CMK (cell line): ENCODE results near the gene NELFE.
"Not testable (repeated sequence)": the region's sequence is repeated elsewhere in the genome, so short reads cannot be mapped to it uniquely, and the experiment has no call there.

ENCODE experiments used
- DNase-seq: peaks from one replicate; pipeline ENCODE4 v3.0.0-alpha.2; 2010; ENCODE audit warnings: low read depth

The NELFE gene

DNA sequence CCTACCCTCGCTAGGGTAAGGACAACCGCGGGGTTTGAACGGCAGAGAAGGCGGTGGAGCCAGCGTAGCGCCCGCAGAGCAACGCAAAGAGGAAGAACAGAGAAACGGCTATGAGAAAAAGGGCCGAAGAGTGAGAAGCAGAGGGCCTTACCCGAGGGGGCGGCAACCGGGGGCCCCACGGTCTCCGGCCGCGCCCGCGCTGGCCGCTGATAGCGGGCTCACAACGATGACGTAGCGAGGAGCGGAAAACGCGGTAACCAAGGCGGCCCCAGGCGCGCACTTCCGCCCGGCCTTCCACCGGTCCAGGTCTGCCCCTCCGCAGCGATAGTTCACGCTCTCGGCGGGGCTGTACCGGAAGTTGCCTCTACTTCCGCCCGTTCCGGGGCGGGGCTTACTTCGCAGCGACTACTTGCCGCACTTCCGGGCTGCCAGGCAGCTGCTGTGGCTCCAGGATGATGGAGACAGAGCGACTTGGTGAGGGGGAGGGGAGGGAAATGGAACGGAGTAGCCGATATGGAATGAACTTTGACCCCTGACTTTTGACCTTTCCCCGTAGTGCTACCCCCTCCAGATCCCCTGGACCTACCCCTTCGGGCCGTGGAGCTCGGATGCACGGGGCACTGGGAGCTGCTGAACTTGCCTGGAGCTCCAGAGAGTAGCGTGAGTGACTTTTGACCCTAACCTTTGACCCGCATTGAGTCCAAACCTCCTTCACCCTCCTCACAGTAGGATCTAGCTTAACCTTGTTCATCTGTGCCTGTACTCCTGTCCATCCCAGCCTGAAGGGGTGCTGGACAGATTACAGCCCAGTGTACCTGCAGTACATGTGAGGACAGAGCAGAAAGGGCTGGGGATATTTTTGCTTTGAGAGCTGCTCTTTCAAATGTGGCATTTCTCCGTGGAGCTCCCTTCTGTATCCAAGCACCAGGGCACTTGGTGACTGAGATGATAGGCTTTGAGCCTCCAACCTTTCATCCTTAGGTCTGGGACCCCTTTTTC lies at the start of gene NELFE, which contains the start of gene SKIC2:
TSS of gene NELFE (minus strand) at position 231 of the 999 bp plus-strand sequence. CDS start 525 bp downstream, outside the sequence.
TSS of gene SKIC2 (plus strand) at position 435 of the 999 bp plus-strand sequence. CDS start at position 453, 18 bp downstream.
- DNase-seq, result peak; percentile 96

DNA sequence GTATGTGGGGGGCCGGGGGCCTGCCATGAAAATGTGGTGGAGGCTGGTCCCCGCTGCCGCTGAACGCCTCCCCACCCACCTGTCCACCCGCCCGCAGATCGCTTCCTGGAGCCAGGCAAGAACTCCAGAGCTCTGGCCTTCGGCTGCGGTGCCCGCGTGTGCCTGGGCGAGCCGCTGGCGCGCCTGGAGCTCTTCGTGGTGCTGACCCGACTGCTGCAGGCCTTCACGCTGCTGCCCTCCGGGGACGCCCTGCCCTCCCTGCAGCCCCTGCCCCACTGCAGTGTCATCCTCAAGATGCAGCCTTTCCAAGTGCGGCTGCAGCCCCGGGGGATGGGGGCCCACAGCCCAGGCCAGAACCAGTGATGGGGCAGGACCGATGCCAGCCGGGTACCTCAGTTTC lies 49.3 kb upstream of the NELFE start:
- not testable (repeated sequence) for DNase-seq

DNA sequence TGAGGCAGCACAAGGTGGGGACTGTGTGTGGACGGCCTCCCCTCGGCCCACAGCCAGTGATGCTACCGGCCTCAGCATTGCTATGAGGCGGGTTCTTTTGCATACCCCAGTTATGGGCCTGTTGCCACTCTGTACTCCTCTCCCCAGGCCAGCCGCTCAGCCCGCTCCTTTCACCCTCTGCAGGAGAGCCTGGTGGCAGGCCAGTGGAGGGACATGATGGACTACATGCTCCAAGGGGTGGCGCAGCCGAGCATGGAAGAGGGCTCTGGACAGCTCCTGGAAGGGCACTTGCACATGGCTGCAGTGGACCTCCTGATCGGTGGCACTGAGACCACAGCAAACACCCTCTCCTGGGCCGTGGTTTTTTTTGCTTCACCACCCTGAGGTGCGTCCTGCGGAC lies 48.3 kb upstream of the NELFE start:
- DNase-seq, result not testable (repeated sequence)

- DNase-seq, result not testable (repeated sequence)
These were observed 47.3 kb upstream of the NELFE start for GRCh38 chr6:32005991-32006529.

DNA sequence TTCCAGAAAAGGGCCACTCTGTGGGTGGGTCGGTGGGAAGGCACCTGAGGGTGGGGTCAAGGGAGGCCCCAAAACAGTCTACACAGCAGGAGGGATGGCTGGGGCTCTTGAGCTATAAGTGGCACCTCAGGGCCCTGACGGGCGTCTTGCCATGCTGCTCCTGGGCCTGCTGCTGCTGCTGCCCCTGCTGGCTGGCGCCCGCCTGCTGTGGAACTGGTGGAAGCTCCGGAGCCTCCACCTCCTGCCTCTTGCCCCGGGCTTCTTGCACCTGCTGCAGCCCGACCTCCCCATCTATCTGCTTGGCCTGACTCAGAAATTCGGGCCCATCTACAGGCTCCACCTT lies 46.7 kb upstream of the NELFE start:
- not testable (repeated sequence) for DNase-seq

GRCh38 chr6:32004864-32005537 lies 46.2 kb upstream of the NELFE start:
- DNase-seq, result not testable (repeated sequence)

GRCh38 chr6:32004393-32004792 lies 45.6 kb upstream of the NELFE start:
- not testable (repeated sequence) for DNase-seq

- DNase-seq, result not testable (repeated sequence)
These were observed 44.5 kb upstream of the NELFE start for GRCh38 chr6:32003301-32003700.

- DNase-seq, result not testable (repeated sequence)
These were observed 43.9 kb upstream of the NELFE start for GRCh38 chr6:32002546-32003268.

DNA sequence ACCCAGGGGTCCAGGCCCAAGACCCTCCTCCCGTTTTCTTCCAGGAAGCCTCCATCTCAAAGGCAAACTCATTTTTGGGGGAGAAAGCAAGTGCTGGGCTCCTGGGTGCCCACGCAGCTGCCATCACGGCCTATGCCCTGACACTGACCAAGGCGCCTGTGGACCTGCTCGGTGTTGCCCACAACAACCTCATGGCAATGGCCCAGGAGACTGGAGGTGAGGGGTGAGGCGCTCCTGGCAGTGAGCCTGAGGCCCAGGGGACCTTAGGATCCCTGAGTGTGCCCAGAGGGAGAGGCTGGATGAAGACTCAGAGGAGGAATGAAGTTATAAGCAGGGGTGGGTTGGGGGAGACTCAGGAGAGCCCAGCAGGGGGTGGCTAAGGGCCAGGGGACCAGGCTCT lies 37.6 kb upstream of the NELFE start:
- DNase-seq, result not testable (repeated sequence)

GRCh38 chr6:31994421-31994820 lies 35.6 kb upstream of the NELFE start:
- not testable (repeated sequence) for DNase-seq

DNA sequence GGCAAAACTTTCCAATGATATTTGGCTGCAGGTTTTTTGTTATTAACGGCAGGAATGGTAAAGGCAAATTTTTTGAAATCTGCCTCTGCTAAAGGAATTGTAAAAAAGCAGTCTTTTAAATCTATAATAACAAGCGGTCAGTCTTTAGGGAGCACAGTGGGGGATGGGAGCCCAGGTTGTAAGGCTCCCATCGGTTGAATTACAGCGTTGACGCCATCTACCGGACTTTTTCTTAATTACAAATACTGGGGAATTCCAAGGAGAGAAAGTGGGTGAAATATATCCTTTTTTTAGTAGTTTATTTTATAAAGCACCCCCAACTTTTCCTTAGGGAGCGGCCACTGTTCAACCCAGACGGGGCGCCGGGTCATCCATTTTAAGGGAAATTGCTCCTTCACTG lies 30.6 kb upstream of the NELFE start:
- DNase-seq, result not testable (repeated sequence)

GRCh38 chr6:31981744-31982143 lies 23.0 kb upstream of the NELFE start, which contains the start of gene C4A:
TSS of gene C4A (plus strand) at chr6:31982057. CDS start at chr6:31982108, 51 bp downstream.
- not testable (repeated sequence) for DNase-seq

DNA sequence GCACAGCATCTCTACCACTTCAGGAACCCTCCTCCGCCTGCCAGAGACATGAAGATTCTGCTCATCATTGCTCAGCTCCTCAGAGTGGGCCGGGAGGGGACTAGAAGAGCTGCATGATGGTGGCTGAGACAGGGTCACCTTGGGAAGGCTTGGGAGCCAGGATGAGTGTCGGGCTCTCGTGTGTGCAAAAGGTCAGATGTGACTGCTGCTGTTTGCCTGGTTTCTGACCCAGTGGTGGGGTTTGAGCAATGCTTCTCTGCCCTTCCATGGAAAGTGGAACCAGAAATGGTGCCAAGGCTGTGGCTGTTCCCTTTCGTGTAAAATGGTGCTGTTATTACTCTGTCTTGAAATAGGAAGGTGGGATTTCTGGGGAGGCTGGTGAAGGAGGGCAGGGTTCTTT lies 22.2 kb upstream of the NELFE start:
- DNase-seq, result not testable (repeated sequence)

DNA sequence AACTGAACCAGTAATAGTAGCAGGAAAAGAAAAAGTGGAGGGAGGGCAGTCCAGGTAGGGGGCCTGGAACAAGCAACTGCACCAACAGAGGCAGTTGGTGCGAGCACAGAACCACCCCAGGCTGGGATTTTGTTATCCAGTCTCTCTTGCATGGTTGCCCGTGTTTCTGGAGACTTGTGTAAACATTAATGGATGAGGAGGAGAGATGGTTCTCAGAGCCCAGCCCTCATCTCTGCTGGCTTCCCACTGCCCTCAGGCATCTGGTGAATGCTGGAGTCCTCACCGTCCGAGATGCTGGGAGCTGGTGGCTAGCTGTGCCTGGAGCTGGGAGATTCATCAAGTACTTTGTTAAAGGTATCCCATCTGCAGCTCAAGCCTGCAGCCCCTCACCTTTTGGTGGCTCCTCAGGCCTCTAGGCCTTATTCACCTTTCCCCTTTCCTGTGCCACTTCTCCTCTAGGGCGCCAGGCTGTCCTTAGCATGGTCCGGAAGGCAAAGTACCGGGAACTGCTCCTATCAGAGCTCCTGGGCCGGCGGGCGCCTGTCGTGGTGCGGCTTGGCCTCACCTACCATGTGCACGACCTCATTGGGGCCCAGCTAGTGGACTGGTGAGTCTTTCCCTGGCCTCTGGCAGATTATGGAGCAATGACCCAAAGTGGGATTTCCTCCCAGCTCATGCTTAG lies 21.6 kb upstream of the NELFE start:
- not testable (repeated sequence) for DNase-seq

DNA sequence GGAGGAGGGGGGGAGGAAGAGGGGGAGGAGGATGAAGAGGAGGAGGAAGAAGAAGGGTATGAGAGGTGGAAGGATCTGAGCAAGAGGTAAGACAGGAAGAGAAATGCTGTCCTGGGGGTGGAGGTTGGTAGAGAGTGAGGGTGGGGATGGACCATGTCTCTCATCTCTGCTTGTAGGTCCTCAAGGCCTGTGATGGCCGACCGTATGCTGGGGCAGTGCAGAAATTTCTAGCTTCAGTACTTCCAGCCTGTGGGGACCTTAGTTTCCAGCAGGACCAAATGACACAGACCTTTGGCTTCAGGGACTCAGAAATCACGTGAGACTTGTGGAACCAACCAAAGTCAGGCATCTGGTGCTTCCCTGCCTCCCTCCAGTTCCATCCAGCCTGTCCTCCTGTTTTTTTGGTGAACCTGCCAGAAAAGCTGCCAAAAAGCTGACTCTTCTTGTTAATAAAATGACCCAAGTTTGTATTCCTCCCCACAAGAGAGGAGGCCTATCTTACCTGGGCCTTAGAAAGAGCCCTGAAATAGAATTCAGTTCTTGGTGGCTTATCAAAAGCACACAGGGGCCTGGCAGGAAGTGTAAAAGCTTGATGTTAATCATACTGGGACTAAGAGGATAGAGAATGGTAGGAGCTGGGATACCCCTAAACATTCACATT lies 20.6 kb upstream of the NELFE start:
- DNase-seq, result no peak

GRCh38 chr6:31978831-31979230 lies 20.1 kb upstream of the NELFE start:
- DNase-seq, result no peak

GRCh38 chr6:31977816-31978431 lies 19.2 kb upstream of the NELFE start:
- DNase-seq, result no peak

DNA sequence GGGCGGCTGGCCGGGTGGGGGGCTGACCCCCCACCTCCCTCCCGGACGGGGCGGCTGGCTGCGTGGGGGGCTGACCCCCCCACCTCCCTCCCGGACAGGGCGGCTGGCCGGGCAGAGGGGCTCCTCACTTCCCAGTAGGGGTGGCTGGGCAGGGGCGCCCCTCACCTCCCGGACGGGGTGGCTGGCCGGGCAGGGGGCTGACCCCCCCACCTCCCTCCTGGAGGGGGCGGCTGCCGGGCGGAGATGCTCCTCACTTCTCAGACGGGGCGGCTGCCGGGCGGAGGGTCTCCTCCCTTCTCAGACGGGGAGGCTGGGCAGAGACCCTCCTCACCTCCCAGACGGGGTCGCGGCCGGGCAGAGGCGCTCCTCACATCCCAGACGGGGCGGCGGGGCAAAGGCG lies 17.3 kb upstream of the NELFE start:
- DNase-seq, result not testable (repeated sequence)

DNA sequence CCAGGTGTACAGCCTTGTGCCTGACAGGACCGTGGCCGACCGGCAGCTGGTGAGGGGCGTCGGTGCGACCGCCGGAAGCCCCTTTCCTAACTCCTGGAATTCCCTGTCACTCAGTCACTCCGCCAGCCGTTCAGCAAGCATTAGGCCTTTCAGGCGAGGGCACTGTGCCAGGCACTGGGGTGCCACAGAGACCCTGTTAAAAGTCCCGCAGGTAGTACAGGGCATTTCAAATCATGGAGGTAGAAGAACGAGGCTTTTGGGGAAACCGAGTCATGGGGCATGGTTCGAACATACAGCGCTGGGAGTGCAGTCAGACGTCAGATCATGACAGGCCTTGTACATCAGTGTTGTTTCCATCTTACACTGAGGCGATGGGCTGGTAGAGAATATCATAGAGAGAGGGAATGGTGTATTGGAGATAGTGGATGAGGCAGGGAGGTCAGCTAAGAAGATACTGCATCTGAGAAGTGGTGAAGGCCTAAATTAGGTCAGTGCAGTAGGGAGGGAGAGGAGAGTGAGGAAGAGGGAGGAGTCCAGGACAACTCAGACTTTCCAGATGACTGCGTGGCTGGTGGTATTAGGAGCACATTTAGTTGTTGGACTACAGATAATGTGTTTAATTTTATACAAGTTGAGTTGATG lies 14.1 kb upstream of the NELFE start:
- DNase-seq, result no peak
